Right lobe of liver (tissue), 4 donors: ENCODE data around the gene CBX6.

ENCODE experiments used
- POLR2A ChIP-seq: fragments of 450-650 bp; IDR thresholded peaks from one replicate; pipeline ENCODE4 v1.6.1; 2017; ENCODE audit warnings: antibody characterized with exemption, mild to moderate bottlenecking
- TF ChIP-seq, protein P1 (sequence below), 4 donors: fragments of 200-600 bp in 3 of 4; fragments of 450-650 bp in 1 of 4; IDR thresholded peaks; one replicate each; pipeline versions ENCODE4 v1.5.1 to v1.8.0; 2016 to 2022; ENCODE audit warnings: antibody characterized with exemption in 4 of 4, mild to moderate bottlenecking in 2 of 4
- donor health status: DM: no; HTN: no; CAD: no.
- donor health status: DM: no; HTN: no; CAD: no.
- donor health status: DM: no; HTN: yes; CAD: no.

DNA sequence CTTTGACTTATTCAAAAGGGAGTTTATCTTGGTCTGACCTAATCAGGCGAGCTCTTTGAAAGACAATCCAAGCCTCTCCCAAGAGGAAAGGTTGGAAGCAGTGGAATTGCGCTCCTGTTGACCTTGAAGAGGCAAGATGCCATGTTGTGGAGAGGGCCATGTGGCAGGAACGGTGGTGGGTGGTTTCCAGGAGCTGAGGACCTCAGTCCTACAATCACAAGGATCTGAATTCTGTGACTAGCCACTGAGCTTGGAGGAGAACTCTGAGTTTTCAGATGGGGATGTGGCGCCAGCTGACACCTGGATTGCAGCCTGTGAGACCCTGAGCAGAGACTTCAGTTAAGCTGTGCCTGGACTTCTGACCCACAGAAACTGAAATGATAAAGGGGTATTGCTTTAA lies 6.0 kb upstream of the CBX6 start:
- TF ChIP-seq, protein P1, sequence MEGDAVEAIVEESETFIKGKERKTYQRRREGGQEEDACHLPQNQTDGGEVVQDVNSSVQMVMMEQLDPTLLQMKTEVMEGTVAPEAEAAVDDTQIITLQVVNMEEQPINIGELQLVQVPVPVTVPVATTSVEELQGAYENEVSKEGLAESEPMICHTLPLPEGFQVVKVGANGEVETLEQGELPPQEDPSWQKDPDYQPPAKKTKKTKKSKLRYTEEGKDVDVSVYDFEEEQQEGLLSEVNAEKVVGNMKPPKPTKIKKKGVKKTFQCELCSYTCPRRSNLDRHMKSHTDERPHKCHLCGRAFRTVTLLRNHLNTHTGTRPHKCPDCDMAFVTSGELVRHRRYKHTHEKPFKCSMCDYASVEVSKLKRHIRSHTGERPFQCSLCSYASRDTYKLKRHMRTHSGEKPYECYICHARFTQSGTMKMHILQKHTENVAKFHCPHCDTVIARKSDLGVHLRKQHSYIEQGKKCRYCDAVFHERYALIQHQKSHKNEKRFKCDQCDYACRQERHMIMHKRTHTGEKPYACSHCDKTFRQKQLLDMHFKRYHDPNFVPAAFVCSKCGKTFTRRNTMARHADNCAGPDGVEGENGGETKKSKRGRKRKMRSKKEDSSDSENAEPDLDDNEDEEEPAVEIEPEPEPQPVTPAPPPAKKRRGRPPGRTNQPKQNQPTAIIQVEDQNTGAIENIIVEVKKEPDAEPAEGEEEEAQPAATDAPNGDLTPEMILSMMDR (IDR thresholded peaks at IDR 0.05) = no peak
- no peak for TF ChIP-seq POLR2A
